Measurements from ENCODE around the gene ANKRD30BL.
"Not testable (repeated sequence)": the region's sequence is repeated elsewhere in the genome, so short reads cannot be mapped to it uniquely, and the experiment has no call there.

DNA sequence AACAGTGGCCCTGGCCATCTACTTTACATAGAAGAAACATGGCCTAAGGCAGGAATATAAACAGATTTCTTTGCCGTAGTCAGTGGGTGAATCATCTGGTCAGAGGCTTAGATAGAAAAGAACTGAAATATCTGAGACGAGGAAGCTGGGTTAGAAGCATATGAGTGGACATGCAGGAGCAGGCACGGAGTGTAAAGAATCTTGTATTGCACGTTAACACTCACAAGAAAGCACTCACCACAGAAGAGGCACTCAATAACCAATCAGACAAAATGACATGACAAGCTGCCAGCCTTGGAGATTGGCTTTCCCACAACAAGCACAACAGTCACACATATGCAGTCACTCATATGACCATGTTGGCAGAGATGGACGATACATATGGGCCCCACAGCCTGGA is 31.1 kb upstream of the ANKRD30BL start:
- not testable (repeated sequence) for TF ChIP-seq CTCF, POLR2A (IDR thresholded peaks at IDR 0.05)

Measured in breast epithelium (tissue), 3 donors.